ENCODE measurements around the gene LIPC. TPM values are rescaled to one million over a fixed set of nuclear protein-coding genes. Genes with fewer than 3 reads are reported as not detected.

LIPC gene
- total and polyA plus RNA-seq, 2 experiments from 2014 or later = not detected

DNA sequence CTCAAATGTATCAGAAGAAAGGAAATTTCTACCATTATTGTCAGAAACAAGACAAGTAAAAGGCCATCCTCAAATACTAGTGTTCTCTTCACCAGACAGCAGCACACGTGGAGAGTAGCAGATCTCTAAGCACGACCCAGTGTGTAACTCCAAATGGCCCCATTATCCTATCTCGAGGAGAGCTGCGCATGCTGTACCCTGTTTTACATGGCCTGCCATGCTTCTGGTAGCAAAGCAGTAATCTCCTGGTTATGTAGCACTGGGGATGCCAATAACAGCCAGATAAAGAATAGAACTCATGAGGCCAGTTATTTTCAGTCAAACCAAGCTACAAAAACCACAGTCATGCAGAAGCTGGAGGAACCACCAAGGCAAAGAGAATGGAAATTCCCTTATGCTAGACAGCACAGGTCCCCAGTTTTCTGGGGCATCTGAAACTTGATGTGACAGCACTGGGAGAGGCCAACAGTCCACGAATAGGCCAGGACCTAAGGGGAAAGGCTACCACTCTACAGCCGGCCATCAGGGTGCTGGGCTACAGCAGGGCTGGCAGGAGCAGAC, 73.0 kb downstream of the LIPC start (continued):
- TF ChIP-seq, protein P1, sequence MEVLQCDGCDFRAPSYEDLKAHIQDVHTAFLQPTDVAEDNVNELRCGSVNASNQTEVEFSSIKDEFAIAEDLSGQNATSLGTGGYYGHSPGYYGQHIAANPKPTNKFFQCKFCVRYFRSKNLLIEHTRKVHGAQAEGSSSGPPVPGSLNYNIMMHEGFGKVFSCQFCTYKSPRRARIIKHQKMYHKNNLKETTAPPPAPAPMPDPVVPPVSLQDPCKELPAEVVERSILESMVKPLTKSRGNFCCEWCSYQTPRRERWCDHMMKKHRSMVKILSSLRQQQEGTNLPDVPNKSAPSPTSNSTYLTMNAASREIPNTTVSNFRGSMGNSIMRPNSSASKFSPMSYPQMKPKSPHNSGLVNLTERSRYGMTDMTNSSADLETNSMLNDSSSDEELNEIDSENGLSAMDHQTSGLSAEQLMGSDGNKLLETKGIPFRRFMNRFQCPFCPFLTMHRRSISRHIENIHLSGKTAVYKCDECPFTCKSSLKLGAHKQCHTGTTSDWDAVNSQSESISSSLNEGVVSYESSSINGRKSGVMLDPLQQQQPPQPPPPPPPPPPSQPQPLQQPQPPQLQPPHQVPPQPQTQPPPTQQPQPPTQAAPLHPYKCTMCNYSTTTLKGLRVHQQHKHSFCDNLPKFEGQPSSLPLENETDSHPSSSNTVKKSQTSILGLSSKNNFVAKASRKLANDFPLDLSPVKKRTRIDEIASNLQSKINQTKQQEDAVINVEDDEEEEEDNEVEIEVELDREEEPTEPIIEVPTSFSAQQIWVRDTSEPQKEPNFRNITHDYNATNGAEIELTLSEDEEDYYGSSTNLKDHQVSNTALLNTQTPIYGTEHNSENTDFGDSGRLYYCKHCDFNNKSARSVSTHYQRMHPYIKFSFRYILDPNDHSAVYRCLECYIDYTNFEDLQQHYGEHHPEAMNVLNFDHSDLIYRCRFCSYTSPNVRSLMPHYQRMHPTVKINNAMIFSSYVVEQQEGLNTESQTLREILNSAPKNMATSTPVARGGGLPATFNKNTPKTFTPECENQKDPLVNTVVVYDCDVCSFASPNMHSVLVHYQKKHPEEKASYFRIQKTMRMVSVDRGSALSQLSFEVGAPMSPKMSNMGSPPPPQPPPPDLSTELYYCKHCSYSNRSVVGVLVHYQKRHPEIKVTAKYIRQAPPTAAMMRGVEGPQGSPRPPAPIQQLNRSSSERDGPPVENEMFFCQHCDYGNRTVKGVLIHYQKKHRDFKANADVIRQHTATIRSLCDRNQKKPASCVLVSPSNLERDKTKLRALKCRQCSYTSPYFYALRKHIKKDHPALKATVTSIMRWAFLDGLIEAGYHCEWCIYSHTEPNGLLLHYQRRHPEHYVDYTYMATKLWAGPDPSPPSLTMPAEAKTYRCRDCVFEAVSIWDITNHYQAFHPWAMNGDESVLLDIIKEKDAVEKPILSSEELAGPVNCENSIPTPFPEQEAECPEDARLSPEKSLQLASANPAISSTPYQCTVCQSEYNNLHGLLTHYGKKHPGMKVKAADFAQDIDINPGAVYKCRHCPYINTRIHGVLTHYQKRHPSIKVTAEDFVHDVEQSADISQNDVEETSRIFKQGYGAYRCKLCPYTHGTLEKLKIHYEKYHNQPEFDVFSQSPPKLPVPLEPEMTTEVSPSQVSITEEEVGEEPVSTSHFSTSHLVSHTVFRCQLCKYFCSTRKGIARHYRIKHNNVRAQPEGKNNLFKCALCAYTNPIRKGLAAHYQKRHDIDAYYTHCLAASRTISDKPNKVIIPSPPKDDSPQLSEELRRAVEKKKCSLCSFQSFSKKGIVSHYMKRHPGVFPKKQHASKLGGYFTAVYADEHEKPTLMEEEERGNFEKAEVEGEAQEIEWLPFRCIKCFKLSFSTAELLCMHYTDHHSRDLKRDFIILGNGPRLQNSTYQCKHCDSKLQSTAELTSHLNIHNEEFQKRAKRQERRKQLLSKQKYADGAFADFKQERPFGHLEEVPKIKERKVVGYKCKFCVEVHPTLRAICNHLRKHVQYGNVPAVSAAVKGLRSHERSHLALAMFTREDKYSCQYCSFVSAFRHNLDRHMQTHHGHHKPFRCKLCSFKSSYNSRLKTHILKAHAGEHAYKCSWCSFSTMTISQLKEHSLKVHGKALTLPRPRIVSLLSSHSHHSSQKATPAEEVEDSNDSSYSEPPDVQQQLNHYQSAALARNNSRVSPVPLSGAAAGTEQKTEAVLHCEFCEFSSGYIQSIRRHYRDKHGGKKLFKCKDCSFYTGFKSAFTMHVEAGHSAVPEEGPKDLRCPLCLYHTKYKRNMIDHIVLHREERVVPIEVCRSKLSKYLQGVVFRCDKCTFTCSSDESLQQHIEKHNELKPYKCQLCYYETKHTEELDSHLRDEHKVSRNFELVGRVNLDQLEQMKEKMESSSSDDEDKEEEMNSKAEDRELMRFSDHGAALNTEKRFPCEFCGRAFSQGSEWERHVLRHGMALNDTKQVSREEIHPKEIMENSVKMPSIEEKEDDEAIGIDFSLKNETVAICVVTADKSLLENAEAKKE (CRISPR knock-in tag; IDR thresholded peaks at IDR 0.05) = no peak
- no peak for TF ChIP-seq ZNF114 (CRISPR knock-in tag; IDR thresholded peaks at IDR 0.05)
- no peak for TF ChIP-seq NANOG (IDR thresholded peaks at IDR 0.05; ENCODE audit: borderline replicate concordance)
- no peak for TF ChIP-seq STAT1 (IDR thresholded peaks at IDR 0.05; ENCODE audit: unreplicated experiment)

DNA sequence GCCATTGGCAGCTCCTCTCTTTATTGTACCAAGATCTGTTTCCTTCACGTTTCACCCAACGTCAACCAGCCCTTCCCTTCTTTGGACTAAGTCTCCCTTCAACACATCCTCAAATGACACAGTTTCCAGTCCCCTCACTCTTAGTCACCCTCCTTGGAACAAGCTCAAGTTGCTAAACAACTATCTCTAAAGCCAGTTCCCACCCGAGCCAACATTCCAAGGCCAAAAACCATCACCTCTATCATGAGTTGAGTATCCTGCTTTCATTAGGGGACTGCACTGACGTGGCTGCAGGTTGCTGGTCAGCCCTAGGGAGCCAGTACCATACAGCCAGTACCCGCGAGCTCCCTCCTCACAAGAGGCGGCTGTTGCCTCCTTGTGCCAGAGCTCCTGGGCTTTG, 73.8 kb downstream of the LIPC start:
- TF ChIP-seq POLR2AphosphoS5 (IDR thresholded peaks at IDR 0.05; ENCODE audit: low read depth) (no peak), CREB1 (CRISPR knock-in tag; IDR thresholded peaks at IDR 0.05; ENCODE audit: low read depth) (no peak)
- TF ChIP-seq, protein P2, sequence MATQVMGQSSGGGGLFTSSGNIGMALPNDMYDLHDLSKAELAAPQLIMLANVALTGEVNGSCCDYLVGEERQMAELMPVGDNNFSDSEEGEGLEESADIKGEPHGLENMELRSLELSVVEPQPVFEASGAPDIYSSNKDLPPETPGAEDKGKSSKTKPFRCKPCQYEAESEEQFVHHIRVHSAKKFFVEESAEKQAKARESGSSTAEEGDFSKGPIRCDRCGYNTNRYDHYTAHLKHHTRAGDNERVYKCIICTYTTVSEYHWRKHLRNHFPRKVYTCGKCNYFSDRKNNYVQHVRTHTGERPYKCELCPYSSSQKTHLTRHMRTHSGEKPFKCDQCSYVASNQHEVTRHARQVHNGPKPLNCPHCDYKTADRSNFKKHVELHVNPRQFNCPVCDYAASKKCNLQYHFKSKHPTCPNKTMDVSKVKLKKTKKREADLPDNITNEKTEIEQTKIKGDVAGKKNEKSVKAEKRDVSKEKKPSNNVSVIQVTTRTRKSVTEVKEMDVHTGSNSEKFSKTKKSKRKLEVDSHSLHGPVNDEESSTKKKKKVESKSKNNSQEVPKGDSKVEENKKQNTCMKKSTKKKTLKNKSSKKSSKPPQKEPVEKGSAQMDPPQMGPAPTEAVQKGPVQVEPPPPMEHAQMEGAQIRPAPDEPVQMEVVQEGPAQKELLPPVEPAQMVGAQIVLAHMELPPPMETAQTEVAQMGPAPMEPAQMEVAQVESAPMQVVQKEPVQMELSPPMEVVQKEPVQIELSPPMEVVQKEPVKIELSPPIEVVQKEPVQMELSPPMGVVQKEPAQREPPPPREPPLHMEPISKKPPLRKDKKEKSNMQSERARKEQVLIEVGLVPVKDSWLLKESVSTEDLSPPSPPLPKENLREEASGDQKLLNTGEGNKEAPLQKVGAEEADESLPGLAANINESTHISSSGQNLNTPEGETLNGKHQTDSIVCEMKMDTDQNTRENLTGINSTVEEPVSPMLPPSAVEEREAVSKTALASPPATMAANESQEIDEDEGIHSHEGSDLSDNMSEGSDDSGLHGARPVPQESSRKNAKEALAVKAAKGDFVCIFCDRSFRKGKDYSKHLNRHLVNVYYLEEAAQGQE (IDR thresholded peaks at IDR 0.05; ENCODE audit: unreplicated experiment) = no peak
- TF ChIP-seq, protein P3, sequence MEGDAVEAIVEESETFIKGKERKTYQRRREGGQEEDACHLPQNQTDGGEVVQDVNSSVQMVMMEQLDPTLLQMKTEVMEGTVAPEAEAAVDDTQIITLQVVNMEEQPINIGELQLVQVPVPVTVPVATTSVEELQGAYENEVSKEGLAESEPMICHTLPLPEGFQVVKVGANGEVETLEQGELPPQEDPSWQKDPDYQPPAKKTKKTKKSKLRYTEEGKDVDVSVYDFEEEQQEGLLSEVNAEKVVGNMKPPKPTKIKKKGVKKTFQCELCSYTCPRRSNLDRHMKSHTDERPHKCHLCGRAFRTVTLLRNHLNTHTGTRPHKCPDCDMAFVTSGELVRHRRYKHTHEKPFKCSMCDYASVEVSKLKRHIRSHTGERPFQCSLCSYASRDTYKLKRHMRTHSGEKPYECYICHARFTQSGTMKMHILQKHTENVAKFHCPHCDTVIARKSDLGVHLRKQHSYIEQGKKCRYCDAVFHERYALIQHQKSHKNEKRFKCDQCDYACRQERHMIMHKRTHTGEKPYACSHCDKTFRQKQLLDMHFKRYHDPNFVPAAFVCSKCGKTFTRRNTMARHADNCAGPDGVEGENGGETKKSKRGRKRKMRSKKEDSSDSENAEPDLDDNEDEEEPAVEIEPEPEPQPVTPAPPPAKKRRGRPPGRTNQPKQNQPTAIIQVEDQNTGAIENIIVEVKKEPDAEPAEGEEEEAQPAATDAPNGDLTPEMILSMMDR (conservative IDR thresholded peaks at IDR 0.05; ENCODE audit: low read depth in 2 of 2) = no peak
- no peak overlapping the region for H3K27ac Mint-ChIP-seq
- H3K9me3 Mint-ChIP-seq = no peaks in the 10 kb centered on the region
- H3K4me1 Mint-ChIP-seq = peaks cover 7% of the 10 kb centered on the region; the same call in 2 of the 3 replicates
- H3K36me3 ChIP-seq (ENCODE audit: insufficient read depth) = no peaks in the 10 kb centered on the region
- no peak overlapping the region for H3K4me3 Mint-ChIP-seq
- DNase-seq (ENCODE audit: low spot score) (no peak), ATAC-seq (no peak)
- no peaks in the 10 kb centered on the region for H4K20me1 ChIP-seq (replicated peaks; ENCODE audit: insufficient read depth)
- H3K27ac ChIP-seq (ENCODE audit: low read depth) = no peak overlapping the region
- H3K4me2 ChIP-seq = no peak overlapping the region
- no peaks in the 10 kb centered on the region for H3K4me1 ChIP-seq (ENCODE audit: insufficient read depth)
- peaks cover 4% of the 10 kb centered on the region for H3K27me3 Mint-ChIP-seq (ENCODE audit: insufficient read depth, low read depth, poor library complexity)
- no peaks in the 10 kb centered on the region for H3K36me3 Mint-ChIP-seq (ENCODE audit: low read depth)
- H3F3A ChIP-seq (replicated peaks; ENCODE audit: low read depth) = no peaks in the 10 kb centered on the region
- no peak overlapping the region for H2AFZ ChIP-seq
- no peaks in the 10 kb centered on the region for H3K9me2 ChIP-seq (ENCODE audit: insufficient read depth)
- H3K4me3 ChIP-seq = no peak overlapping the region
- H3K27me3 ChIP-seq (ENCODE audit: insufficient read depth) = no peaks in the 10 kb centered on the region
- no peaks in the 10 kb centered on the region for H3K79me2 ChIP-seq (replicated peaks; ENCODE audit: insufficient read depth)
